Mucosa of descending colon (tissue), 3 donors: ENCODE results near the gene MRPS27. TPM values are rescaled to one million over a fixed set of nuclear protein-coding genes. Genes with fewer than 3 reads are reported as not detected.

Experiments
- ATAC-seq: fragments of 200-7000 bp; cut with Tn5 transposase; one replicate; pipeline ENCODE4 v1.9.1; 2020; ENCODE audit warnings: mild to moderate bottlenecking, moderate library complexity
- DNase-seq, 3 donors: peaks; one replicate each; pipeline ENCODE4 v3.0.0-alpha.2; 2020
- H3K36me3 ChIP-seq: fragments of 200-600 bp; one replicate; pipeline ENCODE4 v1.8.0; 2021; ENCODE audit warnings: low read depth, mild to moderate bottlenecking
- H3K4me1 ChIP-seq: fragments of 200-600 bp; one replicate; pipeline ENCODE4 v1.8.0; 2021; ENCODE audit warnings: low read depth, mild to moderate bottlenecking
- H3K4me3 ChIP-seq: fragments of 200-600 bp; one replicate; pipeline ENCODE4 v1.8.0; 2021; ENCODE audit warnings: mild to moderate bottlenecking
- H3K9me3 ChIP-seq: fragments of 200-600 bp; one replicate; pipeline ENCODE4 v1.8.0; 2021; ENCODE audit warnings: mild to moderate bottlenecking
- CTCF ChIP-seq: fragments of 200-600 bp; IDR thresholded peaks from one replicate; pipeline ENCODE4 v1.8.0; 2022; ENCODE audit warnings: antibody characterized with exemption, mild to moderate bottlenecking
- intact Hi-C, 2 donors: fragments of 100-400 bp; cut with DNase I in 1 of 2; cut with micrococcal nuclease in 1 of 2; formaldehyde crosslinking; loops; one replicate each; pipeline versions ENCODE4 v1.11.0 to v1.11.1; 2022; cut with DNase I, micrococcal nuclease
- total RNA-seq, 3 donors: library from RNA; stranded (reverse); fragmentation: NEBNext Ultra II Directional in 2 of 3; extraction: Animal tissue kit (Norgen Biotek cat#: 25700) in 2 of 3; gene quantifications; one replicate each; pipeline versions ENCODE4 v1.2.1 to v1.2.4, GENCODE V29; 2021 to 2023
- donor health status: DM: no; HTN: no; CAD: no; lungs with moderate emphysema.
- donor health status: DM: no; HTN: no; CAD: no.
- donor health status: DM: no; HTN: yes; CAD: no.

The MRPS27 gene
- total RNA-seq, 3 donors from 2014 or later = 32.7 to 40.3 (median 37.6) TPM

- no peaks in the 10 kb centered on the region for H3K4me1 ChIP-seq
- TF ChIP-seq CTCF = no peak
- H3K4me3 ChIP-seq = no peak overlapping the region
- H3K9me3 ChIP-seq = no peaks in the 10 kb centered on the region
- no peaks in the 10 kb centered on the region for H3K36me3 ChIP-seq
- no peak for ATAC-seq
- intact Hi-C loops = loop anchor here in 1 of 2 donors (10.0 kb wide), 1 partner anchor 58 kb away; no protein-coding TSS in a partner anchor
- no peak for DNase-seq
These were observed 113.0 kb downstream of the MRPS27 start for GRCh38 chr5:72206994-72207393.

- ATAC-seq = no peak
- Histone ChIP-seq H3K4me1 (no peaks in the 10 kb centered on the region), H3K36me3 (no peaks in the 10 kb centered on the region), H3K4me3 (no peak overlapping the region), H3K9me3 (no peaks in the 10 kb centered on the region)
- intact Hi-C loops = loop anchor here in 1 of 2 donors (10.0 kb wide), 1 partner anchor 59 kb away; no protein-coding TSS in a partner anchor
- no peak for DNase-seq
- no peak for TF ChIP-seq CTCF
These were observed 113.9 kb downstream of the MRPS27 start for GRCh38 chr5:72206160-72206559.

- intact Hi-C loops = loop anchor here in 1 of 2 donors (10.0 kb wide), 1 partner anchor 59 kb away; no protein-coding TSS in a partner anchor
- Histone ChIP-seq H3K9me3 (no peaks in the 10 kb centered on the region), H3K4me3 (no peak overlapping the region), H3K4me1 (no peaks in the 10 kb centered on the region), H3K36me3 (no peaks in the 10 kb centered on the region)
- no peak for DNase-seq
- no peak for ATAC-seq
- TF ChIP-seq CTCF = no peak
These were observed 114.5 kb downstream of the MRPS27 start for GRCh38 chr5:72205431-72206009.

- DNase-seq = no peak
- Histone ChIP-seq H3K9me3 (no peaks in the 10 kb centered on the region), H3K36me3 (no peaks in the 10 kb centered on the region), H3K4me3 (no peak overlapping the region), H3K4me1 (no peaks in the 10 kb centered on the region)
- ATAC-seq = no peak
- intact Hi-C loops = loop anchor here in 1 of 2 donors (10.0 kb wide), 1 partner anchor 60 kb away; no protein-coding TSS in a partner anchor
- no peak for TF ChIP-seq CTCF
These were observed 115.1 kb downstream of the MRPS27 start for GRCh38 chr5:72204946-72205345.

- no peaks in the 10 kb centered on the region for H3K36me3 ChIP-seq
- no peak overlapping the region for H3K4me3 ChIP-seq
- ATAC-seq (no peak), DNase-seq (no peak)
- no peaks in the 10 kb centered on the region for H3K9me3 ChIP-seq
- TF ChIP-seq CTCF = no peak
- no peaks in the 10 kb centered on the region for H3K4me1 ChIP-seq
- intact Hi-C loops = loop anchor here in 1 of 2 donors (10.0 kb wide), 1 partner anchor 61 kb away; no protein-coding TSS in a partner anchor
These were observed 116.7 kb downstream of the MRPS27 start for GRCh38 chr5:72203251-72203845.
